Keratinocyte (primary cell): ENCODE measurements around the gene CASP9. TPM values are rescaled to one million over a fixed set of nuclear protein-coding genes. Genes with fewer than 3 reads are reported as not detected.

Source experiments
- DNase-seq: peaks from one replicate; pipeline ENCODE4 v3.0.0-alpha.2; 2011; ENCODE audit warnings: low read depth, missing footprints, low spot score
- FAIRE-seq: peaks from 2 replicates; lab custom pipeline; 2011; peaks lifted over from hg19 to GRCh38; lab: Jason Lieb, UNC
- H2AFZ ChIP-seq: 2 replicates; pipeline ENCODE4 v1.6.0; 2012; ENCODE audit warnings: low read length, control low read depth, inconsistent platforms; ENCODE audit not compliant: control insufficient read depth
- H3K27ac ChIP-seq: 2 replicates; pipeline ENCODE4 v1.5.1; 2011; ENCODE audit warnings: low read length; ENCODE audit not compliant: control insufficient read depth, insufficient read depth
- H3K27me3 ChIP-seq: 3 replicates; pipeline ENCODE4 v1.6.0; 2011; ENCODE audit warnings: low read length; ENCODE audit not compliant: control insufficient read depth, insufficient read depth; ENCODE audit errors: extremely low read depth
- H3K36me3 ChIP-seq, 2 experiments: 2 replicates in 1 of 2; 3 replicates in 1 of 2; pipeline ENCODE4 v1.5.1; 2011; ENCODE audit warnings: low read length in 2 of 2, mild to moderate bottlenecking in 1 of 2; ENCODE audit not compliant: control insufficient read depth in 2 of 2, insufficient read depth in 2 of 2; ENCODE audit errors: extremely low read depth in 1 of 2
- H3K4me1 ChIP-seq: 3 replicates; pipeline ENCODE4 v1.5.1; 2011; ENCODE audit warnings: low read length; ENCODE audit not compliant: control insufficient read depth, insufficient read depth; ENCODE audit errors: extremely low read depth
- H3K4me2 ChIP-seq: 3 replicates; pipeline ENCODE4 v1.6.0; 2011; ENCODE audit warnings: low read depth, low read length; ENCODE audit not compliant: control insufficient read depth, insufficient read depth; ENCODE audit errors: extremely low read depth
- H3K4me3 ChIP-seq, 3 experiments: fragments of 200-600 bp in 1 of 3; sonication (generic) in 1 of 3; 2 replicates in 2 of 3; 3 replicates in 1 of 3; pipeline ENCODE4 v1.5.1; 2011 to 2016; ENCODE audit warnings: low read length in 3 of 3, mild to moderate bottlenecking in 3 of 3, control low read depth in 2 of 3, inconsistent platforms in 1 of 3, low read depth in 1 of 3, mixed read lengths in 1 of 3, mixed run types in 1 of 3, moderate library complexity in 1 of 3; ENCODE audit not compliant: control insufficient read depth in 2 of 3, insufficient read depth in 2 of 3; ENCODE audit errors: extremely low read depth in 1 of 3
- H3K79me2 ChIP-seq: 2 replicates; pipeline ENCODE4 v1.6.0; 2012; ENCODE audit warnings: low read length; ENCODE audit not compliant: control insufficient read depth, insufficient read depth
- H3K9ac ChIP-seq: 3 replicates; pipeline ENCODE4 v1.6.0; 2011; ENCODE audit warnings: low read length; ENCODE audit not compliant: control insufficient read depth, insufficient read depth; ENCODE audit errors: extremely low read depth
- H3K9me1 ChIP-seq: 3 replicates; pipeline ENCODE4 v1.6.0; 2011; ENCODE audit warnings: low read length; ENCODE audit not compliant: control insufficient read depth, insufficient read depth; ENCODE audit errors: extremely low read depth
- H3K9me3 ChIP-seq: 2 replicates; pipeline ENCODE4 v1.5.1; 2012; ENCODE audit warnings: low read depth, low read length; ENCODE audit not compliant: control insufficient read depth
- H4K20me1 ChIP-seq: 3 replicates; pipeline ENCODE4 v1.6.0; 2011; ENCODE audit warnings: low read length; ENCODE audit not compliant: control insufficient read depth, insufficient read depth; ENCODE audit errors: extremely low read depth
- EZH2 ChIP-seq: IDR thresholded peaks from one replicate; pipeline ENCODE4 v1.6.1; 2012; ENCODE audit warnings: inconsistent platforms, mild to moderate bottlenecking, low read length, moderate library complexity
- dilution Hi-C: fragments of 300-500 bp; cut with MboI; formaldehyde crosslinking; loops from one replicate; pipeline ENCODE4 v1.7.0; 2020; ENCODE audit warnings: low sequenced_read_pairs; ENCODE audit not compliant: extremely low pct_ligation_motif_present
- polyA plus RNA-seq, 5 experiments: library from polyadenylated mRNA; depleted of rRNA in 3 of 5; stranded (reverse) in 3 of 5; stranded (forward) in 1 of 5; unstranded in 1 of 5; fragments of >200 nt; gene quantifications; 1 replicate in 1 of 5; 2 replicates in 3 of 5; 3 replicates in 1 of 5; pipeline versions ENCODE4 v1.2.1 to v1.2.3, GENCODE V29; 2011 to 2012; ENCODE audit warnings: missing spikeins in 2 of 5, low read depth in 1 of 5, low replicate concordance in 1 of 5
- TF ChIP-seq, protein P1 (sequence below), 3 experiments: IDR thresholded peaks in 1 of 3; conservative IDR thresholded peaks in 1 of 3; optimal IDR thresholded peaks in 1 of 3; 2 replicates in 2 of 3; 3 replicates in 1 of 3; pipeline versions ENCODE3 to v1.5.1; 2011; ENCODE audit warnings: low read length in 3 of 3, mild to moderate bottlenecking in 3 of 3, moderate library complexity in 2 of 3, control low read depth in 1 of 3, inconsistent platforms in 1 of 3; ENCODE audit not compliant: insufficient read depth in 2 of 3; ENCODE audit errors: extremely low read depth in 1 of 3

CASP9 gene
- polyA plus RNA-seq, 1 donor (not counting 4 experiments of a cell fraction or from before 2014, with no cell fraction given) = 4.4 TPM

GRCh38 chr1:15479654-15480347, 44.2 kb downstream of the CASP9 start:
- H3K9me3 ChIP-seq = no peaks in the 10 kb centered on the region
- TF ChIP-seq EZH2 = no peak
- TF ChIP-seq, protein P1, sequence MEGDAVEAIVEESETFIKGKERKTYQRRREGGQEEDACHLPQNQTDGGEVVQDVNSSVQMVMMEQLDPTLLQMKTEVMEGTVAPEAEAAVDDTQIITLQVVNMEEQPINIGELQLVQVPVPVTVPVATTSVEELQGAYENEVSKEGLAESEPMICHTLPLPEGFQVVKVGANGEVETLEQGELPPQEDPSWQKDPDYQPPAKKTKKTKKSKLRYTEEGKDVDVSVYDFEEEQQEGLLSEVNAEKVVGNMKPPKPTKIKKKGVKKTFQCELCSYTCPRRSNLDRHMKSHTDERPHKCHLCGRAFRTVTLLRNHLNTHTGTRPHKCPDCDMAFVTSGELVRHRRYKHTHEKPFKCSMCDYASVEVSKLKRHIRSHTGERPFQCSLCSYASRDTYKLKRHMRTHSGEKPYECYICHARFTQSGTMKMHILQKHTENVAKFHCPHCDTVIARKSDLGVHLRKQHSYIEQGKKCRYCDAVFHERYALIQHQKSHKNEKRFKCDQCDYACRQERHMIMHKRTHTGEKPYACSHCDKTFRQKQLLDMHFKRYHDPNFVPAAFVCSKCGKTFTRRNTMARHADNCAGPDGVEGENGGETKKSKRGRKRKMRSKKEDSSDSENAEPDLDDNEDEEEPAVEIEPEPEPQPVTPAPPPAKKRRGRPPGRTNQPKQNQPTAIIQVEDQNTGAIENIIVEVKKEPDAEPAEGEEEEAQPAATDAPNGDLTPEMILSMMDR (optimal IDR thresholded peaks at IDR 0.05 in 1 of 3, IDR thresholded peaks at IDR 0.05 in 1 of 3, conservative IDR thresholded peaks at IDR 0.05 in 1 of 3; ENCODE audit: extremely low read depth in 1 of 3, insufficient read depth in 2 of 3, low read length in 3 of 3) = no peak
- H3K9ac ChIP-seq = no peak overlapping the region
- no peak overlapping the region for H3K4me3 ChIP-seq
- H3K79me2 ChIP-seq = no peaks in the 10 kb centered on the region
- no peak overlapping the region for H2AFZ ChIP-seq
- no peak for FAIRE-seq
- no peaks in the 10 kb centered on the region for H3K27me3 ChIP-seq
- no peak overlapping the region for H3K27ac ChIP-seq
- H3K36me3 ChIP-seq = no peaks in the 10 kb centered on the region
- dilution Hi-C loops = no loop called here
- no peaks in the 10 kb centered on the region for H3K9me1 ChIP-seq
- peaks cover 2% of the 10 kb centered on the region for H3K4me1 ChIP-seq
- no peak overlapping the region for H3K4me2 ChIP-seq
- no peaks in the 10 kb centered on the region for H4K20me1 ChIP-seq
- no peak for DNase-seq

- no peaks in the 10 kb centered on the region for H3K36me3 ChIP-seq
- no peak overlapping the region for H3K4me3 ChIP-seq
- no peak overlapping the region for H2AFZ ChIP-seq
- no peaks in the 10 kb centered on the region for H3K9me1 ChIP-seq
- dilution Hi-C loops = no loop called here
- no peaks in the 10 kb centered on the region for H3K4me1 ChIP-seq
- no peaks in the 10 kb centered on the region for H4K20me1 ChIP-seq
- TF ChIP-seq EZH2 = no peak
- TF ChIP-seq, protein P1 (optimal IDR thresholded peaks at IDR 0.05 in 1 of 3, IDR thresholded peaks at IDR 0.05 in 1 of 3, conservative IDR thresholded peaks at IDR 0.05 in 1 of 3; ENCODE audit: extremely low read depth in 1 of 3, insufficient read depth in 2 of 3, low read length in 3 of 3) = no peak
- H3K27me3 ChIP-seq = no peaks in the 10 kb centered on the region
- FAIRE-seq (no peak), DNase-seq (no peak)
- no peak overlapping the region for H3K27ac ChIP-seq
- H3K9me3 ChIP-seq = no peaks in the 10 kb centered on the region
- H3K4me2 ChIP-seq = no peak overlapping the region
- no peaks in the 10 kb centered on the region for H3K79me2 ChIP-seq
- no peak overlapping the region for H3K9ac ChIP-seq
Observed at GRCh38 chr1:15477646-15478212, 46.3 kb downstream of the CASP9 start.
